Fibroblast of mammary gland (primary cell): Measurements from ENCODE around the gene OR7A17.

ENCODE experiments used
- DNase-seq: peaks from one replicate; pipeline ENCODE4 v3.0.0-alpha.2; 2010; ENCODE audit warnings: low read depth
- H3K4me3 ChIP-seq: 2 replicates; pipeline ENCODE4 v1.5.1; 2011; ENCODE audit warnings: low read depth, mild to moderate bottlenecking, low read length, moderate library complexity; ENCODE audit not compliant: control insufficient read depth
- CTCF ChIP-seq: conservative IDR thresholded peaks from 2 replicates; pipeline ENCODE4 v1.5.1; 2011; ENCODE audit warnings: low read depth, low read length, inconsistent platforms; ENCODE audit not compliant: control insufficient read depth, insufficient read depth

OR7A17 gene

DNA sequence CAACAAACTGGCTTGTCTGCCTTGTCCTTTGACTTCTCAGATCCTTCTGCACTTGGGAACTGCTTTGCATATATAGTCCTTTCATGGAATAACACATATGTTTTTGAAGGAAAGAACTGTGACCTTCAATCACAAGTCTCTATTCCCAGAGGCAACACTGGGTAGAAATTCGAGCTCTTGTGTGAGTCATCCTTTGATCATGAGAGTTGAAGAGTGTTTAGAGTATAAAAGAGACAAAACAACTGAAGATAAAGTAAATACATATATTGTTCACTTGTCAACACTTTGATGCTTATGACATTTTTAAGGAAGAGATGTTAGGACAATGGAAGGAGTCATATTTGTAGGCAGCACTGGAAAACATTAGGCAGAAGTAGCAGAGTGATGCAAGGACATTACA is 45.7 kb downstream of the OR7A17 start:
- H3K4me3 ChIP-seq: no peak overlapping the region
- DNase-seq: peak; percentile 25
- TF ChIP-seq CTCF: no peak

DNA sequence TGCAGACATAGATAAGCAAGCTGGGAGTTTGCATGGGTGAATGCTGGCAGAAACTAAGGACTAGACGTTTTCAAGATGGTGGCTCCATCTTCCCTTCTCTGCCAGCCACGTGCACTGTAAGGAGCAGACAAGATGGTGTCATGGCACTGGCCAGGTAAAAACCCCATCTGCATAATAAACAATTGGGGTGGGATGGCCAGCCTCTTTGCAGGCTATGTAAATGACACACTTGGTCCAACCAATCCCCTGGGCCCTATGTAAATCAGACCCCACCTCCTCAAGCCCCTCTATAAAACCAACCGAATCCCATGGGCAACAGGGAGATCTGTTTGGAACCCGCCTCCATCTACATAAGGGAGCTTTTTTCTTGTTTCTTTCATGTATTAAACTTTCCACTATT is 48.5 kb downstream of the OR7A17 start:
- no peak for TF ChIP-seq CTCF
- DNase-seq: no peak
- no peak overlapping the region for H3K4me3 ChIP-seq

GRCh38 chr19:14835011-14835410 is 50.9 kb downstream of the OR7A17 start, which contains the start of the genes OR7A5 and OR7C1:
TSS of gene OR7A5 (minus strand) at chr19:14835185. CDS start at chr19:14828241, 6,944 bp downstream.
TSS of gene OR7C1 (minus strand) at chr19:14835185. CDS start at chr19:14800136, 35,049 bp downstream.
- TF ChIP-seq CTCF: no peak
- no peak within 1 kb of the TSS for H3K4me3 ChIP-seq
- peak; percentile 63 for DNase-seq

GRCh38 chr19:14830702-14831101 is 55.2 kb downstream of the OR7A17 start:
- no peak overlapping the region for H3K4me3 ChIP-seq
- no peak for TF ChIP-seq CTCF
- DNase-seq: no peak
